Tibial artery (tissue), 4 donors: ENCODE data around the gene FSTL5.

Experiments used
- DNase-seq, 2 donors: peaks; one replicate each; pipeline ENCODE4 v3.0.0-alpha.2; 2019
- H3K27ac ChIP-seq, 2 donors: fragments of 200-600 bp; sonication (generic) in 1 of 2; 1 replicate in 1 of 2; 2 replicates in 1 of 2; pipeline ENCODE4 v1.5.1; 2018 to 2019; ENCODE audit warnings: mild to moderate bottlenecking in 1 of 2
- H3K27me3 ChIP-seq, 2 donors: fragments of 200-600 bp; sonication (generic) in 1 of 2; one replicate each; pipeline versions ENCODE4 v1.5.1 to v1.6.0; 2016 to 2019
- H3K36me3 ChIP-seq, 3 donors: fragments of 200-600 bp; sonication (generic) in 2 of 3; one replicate each; pipeline ENCODE4 v1.5.1; 2016 to 2019; ENCODE audit warnings: mild to moderate bottlenecking in 2 of 3
- H3K4me1 ChIP-seq, 4 donors: fragments of 200-600 bp; sonication (generic) in 2 of 4; 1 replicate in 3 of 4; 2 replicates in 1 of 4; pipeline ENCODE4 v1.5.1; 2016 to 2019
- H3K4me3 ChIP-seq, 2 donors: fragments of 200-600 bp; sonication (generic) in 1 of 2; 1 replicate in 1 of 2; 2 replicates in 1 of 2; pipeline ENCODE4 v1.5.1; 2018 to 2019; ENCODE audit warnings: mild to moderate bottlenecking in 2 of 2
- H3K9me3 ChIP-seq, 3 donors: fragments of 200-600 bp; sonication (generic) in 1 of 3; one replicate each; pipeline ENCODE4 v1.5.1; 2016 to 2019
- intact Hi-C: fragments of 100-400 bp; cut with DNase I; formaldehyde crosslinking; loops from one replicate; pipeline ENCODE4 v1.15.0; 2023; ENCODE audit warnings: low total_unique reads
- TF ChIP-seq, protein P1 (sequence below), 2 experiments: fragments of 200-600 bp in 1 of 2; fragments of 450-650 bp in 1 of 2; IDR thresholded peaks; one replicate each; pipeline ENCODE4 v1.5.1; 2017 to 2019; ENCODE audit warnings: antibody characterized with exemption in 2 of 2, mild to moderate bottlenecking in 1 of 2, moderate library complexity in 1 of 2

The FSTL5 gene

DNA sequence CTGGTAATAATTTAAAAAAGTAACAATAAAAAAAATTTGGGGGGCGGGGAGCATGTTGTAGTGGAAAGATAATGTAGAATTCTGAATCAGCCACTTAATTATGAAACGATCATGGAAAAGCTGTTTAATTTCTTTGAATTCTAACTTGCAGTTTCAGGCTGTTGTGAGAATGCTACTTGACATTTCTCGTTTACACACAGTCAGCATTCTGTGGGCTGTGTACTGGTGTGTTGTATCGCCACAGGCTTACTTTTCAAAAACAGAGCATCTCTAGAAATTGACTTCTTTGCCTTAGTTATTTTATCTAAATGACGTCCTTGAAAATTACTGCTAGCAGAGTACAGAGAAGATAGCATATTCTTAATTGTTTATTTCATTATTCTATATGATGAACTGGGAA lies 350.4 kb downstream of the FSTL5 start:
- TF ChIP-seq, protein P1, sequence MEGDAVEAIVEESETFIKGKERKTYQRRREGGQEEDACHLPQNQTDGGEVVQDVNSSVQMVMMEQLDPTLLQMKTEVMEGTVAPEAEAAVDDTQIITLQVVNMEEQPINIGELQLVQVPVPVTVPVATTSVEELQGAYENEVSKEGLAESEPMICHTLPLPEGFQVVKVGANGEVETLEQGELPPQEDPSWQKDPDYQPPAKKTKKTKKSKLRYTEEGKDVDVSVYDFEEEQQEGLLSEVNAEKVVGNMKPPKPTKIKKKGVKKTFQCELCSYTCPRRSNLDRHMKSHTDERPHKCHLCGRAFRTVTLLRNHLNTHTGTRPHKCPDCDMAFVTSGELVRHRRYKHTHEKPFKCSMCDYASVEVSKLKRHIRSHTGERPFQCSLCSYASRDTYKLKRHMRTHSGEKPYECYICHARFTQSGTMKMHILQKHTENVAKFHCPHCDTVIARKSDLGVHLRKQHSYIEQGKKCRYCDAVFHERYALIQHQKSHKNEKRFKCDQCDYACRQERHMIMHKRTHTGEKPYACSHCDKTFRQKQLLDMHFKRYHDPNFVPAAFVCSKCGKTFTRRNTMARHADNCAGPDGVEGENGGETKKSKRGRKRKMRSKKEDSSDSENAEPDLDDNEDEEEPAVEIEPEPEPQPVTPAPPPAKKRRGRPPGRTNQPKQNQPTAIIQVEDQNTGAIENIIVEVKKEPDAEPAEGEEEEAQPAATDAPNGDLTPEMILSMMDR (IDR thresholded peaks at IDR 0.05), result no peak
- Histone ChIP-seq H3K9me3 (no peaks in the 10 kb centered on the region), H3K27me3 (no peaks in the 10 kb centered on the region), H3K36me3 (no peaks in the 10 kb centered on the region), H3K4me3 (no peak overlapping the region), H3K4me1 (no peaks in the 10 kb centered on the region), H3K27ac (no peak overlapping the region)
- intact Hi-C loops, result no loop called here
- no peak for DNase-seq

DNA sequence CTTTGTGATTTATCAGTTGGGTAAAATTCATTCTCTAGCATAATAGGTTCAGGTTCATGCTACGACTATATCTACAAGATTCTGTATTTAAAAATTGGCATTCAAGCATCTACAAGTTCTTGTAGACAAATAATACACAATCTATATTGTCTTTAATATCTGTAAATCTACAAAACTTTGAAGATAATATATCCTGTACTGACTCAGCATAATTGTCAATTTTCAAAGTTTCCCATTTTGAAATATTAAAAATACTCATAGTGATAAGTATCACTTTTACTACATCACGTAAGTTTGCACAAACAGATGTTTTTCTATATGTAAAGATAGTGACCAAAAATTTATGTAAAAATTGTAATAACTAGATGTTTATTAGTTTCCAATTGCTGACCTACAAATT lies 360.6 kb downstream of the FSTL5 start:
- no peaks in the 10 kb centered on the region for H3K27me3 ChIP-seq
- H3K36me3 ChIP-seq, result no peaks in the 10 kb centered on the region
- H3K27ac ChIP-seq, result no peak overlapping the region
- H3K4me3 ChIP-seq, result no peak overlapping the region
- no peak for DNase-seq
- no peaks in the 10 kb centered on the region for H3K4me1 ChIP-seq
- TF ChIP-seq, protein P1 (IDR thresholded peaks at IDR 0.05), result no peak
- H3K9me3 ChIP-seq, result no peaks in the 10 kb centered on the region
- intact Hi-C loops, result no loop called here

DNA sequence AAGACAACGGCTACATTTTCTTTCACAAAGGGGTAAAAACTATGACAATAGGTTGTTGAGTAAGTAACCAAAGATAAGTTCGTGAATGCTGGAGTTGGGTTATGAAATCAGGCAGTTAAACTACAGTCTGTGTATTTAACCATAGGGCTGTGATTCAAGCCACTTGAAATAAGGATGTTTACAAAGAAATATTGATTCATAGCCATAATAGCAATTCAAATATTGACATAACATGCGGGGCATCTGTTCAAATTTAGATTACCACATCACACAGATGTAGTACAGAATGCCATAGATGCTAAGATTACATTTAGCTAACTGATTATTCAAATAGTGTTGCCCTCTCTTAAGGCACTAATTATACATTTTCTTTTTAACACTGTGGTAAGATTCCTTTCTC lies 364.1 kb downstream of the FSTL5 start:
- Histone ChIP-seq H3K4me3 (no peak overlapping the region), H3K27ac (no peak overlapping the region), H3K36me3 (no peaks in the 10 kb centered on the region), H3K9me3 (no peaks in the 10 kb centered on the region), H3K27me3 (no peaks in the 10 kb centered on the region), H3K4me1 (no peaks in the 10 kb centered on the region)
- TF ChIP-seq, protein P1 (IDR thresholded peaks at IDR 0.05), result no peak
- intact Hi-C loops, result no loop called here
- no peak for DNase-seq

DNA sequence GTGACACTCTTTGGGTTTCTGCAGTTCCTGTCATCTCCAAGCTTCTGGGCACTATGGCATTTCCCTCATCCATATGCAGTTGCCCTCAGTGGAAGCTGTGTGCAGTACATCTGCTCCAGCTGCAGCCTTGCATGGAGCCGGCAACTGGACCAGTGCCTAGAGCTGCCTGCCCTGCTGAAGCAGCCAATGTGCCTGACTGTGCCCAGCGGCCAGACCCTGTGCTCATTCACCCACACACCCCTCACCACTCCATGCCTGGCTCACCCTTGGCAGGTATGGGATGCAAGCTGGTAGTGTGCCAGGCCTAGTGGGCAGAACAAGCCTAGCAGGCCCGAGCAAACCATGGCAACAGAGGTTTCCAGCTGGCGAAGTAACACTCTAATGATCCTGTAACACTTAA lies 370.8 kb downstream of the FSTL5 start:
- Histone ChIP-seq H3K36me3 (no peaks in the 10 kb centered on the region), H3K4me3 (no peak overlapping the region), H3K4me1 (no peaks in the 10 kb centered on the region), H3K27ac (no peak overlapping the region), H3K9me3 (no peaks in the 10 kb centered on the region), H3K27me3 (no peaks in the 10 kb centered on the region)
- TF ChIP-seq, protein P1 (IDR thresholded peaks at IDR 0.05), result no peak
- DNase-seq, result peak in 1 of 2 donors; percentile 55
- intact Hi-C loops, result no loop called here

DNA sequence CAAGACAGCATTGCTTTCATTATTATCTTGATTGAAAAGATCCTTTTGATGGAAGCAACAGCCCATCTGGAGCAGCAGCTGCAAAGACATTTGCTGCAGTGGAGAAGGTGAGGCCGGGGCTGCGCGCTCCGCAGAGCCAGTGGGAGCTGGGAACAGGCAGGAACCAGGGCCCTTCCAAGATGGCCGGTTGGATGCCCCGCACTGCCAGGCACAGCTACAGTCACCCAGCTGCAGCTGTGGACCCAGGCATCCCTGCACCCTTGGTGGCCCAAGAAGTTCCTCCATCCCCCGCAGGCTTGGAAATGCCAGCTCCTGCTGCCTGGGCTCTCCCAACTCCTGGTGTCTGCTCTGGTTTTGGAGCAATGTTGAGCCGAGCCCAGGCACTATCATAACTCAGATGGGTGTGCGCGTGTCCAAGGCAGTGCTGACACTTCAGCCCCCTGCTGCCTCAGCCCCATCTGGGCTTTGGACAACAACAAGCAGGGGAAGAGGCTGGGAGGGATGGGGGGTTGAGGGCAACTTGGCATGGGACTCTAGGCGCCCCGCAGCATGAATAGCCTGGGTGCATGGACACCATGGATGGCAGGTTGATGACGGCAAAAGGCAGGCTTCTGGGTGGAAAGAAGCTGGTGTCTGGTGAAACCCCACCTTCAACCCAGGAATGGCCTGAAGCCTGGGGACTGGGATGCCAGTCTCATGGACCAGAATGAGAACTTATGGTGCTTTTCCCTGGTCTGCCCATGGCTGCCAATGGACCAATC lies 371.8 kb downstream of the FSTL5 start:
- Histone ChIP-seq H3K36me3 (no peaks in the 10 kb centered on the region), H3K27me3 (no peaks in the 10 kb centered on the region), H3K4me3 (no peak overlapping the region), H3K4me1 (no peaks in the 10 kb centered on the region), H3K27ac (no peak overlapping the region), H3K9me3 (no peaks in the 10 kb centered on the region)
- intact Hi-C loops, result no loop called here
- TF ChIP-seq, protein P1 (IDR thresholded peaks at IDR 0.05), result no peak
- DNase-seq, result no peak
